HepG2 (cell line): Measurements from ENCODE around the gene NKD1. TPM values are rescaled to one million over a fixed set of nuclear protein-coding genes. Genes with fewer than 3 reads are reported as not detected.

Experiments used
- AGO1 ChIP-seq: fragments of 200-400 bp; formaldehyde crosslinking; IDR thresholded peaks from 2 replicates; pipeline ENCODE4 v1.6.1; 2017; ENCODE audit warnings: mild to moderate bottlenecking, low read depth, low read length, moderate library complexity; ENCODE audit not compliant: poor library complexity, severe bottlenecking
- ELF1 ChIP-seq: sonication (generic); formaldehyde crosslinking; IDR thresholded peaks from 2 replicates; pipeline ENCODE4 v1.4.0; 2020; ENCODE audit warnings: missing genetic modification reagents
- EP300 ChIP-seq, 3 experiments: sonication (generic) in 1 of 3; formaldehyde crosslinking in 1 of 3; IDR thresholded peaks; 2 replicates each; pipeline versions ENCODE4 v1.5.1 to v1.6.1; 2011 to 2020; ENCODE audit warnings: low read depth in 2 of 3, low read length in 2 of 3, borderline replicate concordance in 1 of 3, improper control_type of control experiment in 1 of 3, mild to moderate bottlenecking in 1 of 3, missing genetic modification reagents in 1 of 3, moderate library complexity in 1 of 3
- FOSL2 ChIP-seq: sonication (generic); formaldehyde crosslinking; IDR thresholded peaks from 2 replicates; pipeline ENCODE4 v1.4.0; 2020; ENCODE audit warnings: missing genetic modification reagents
- JUND ChIP-seq: sonication (generic); formaldehyde crosslinking; IDR thresholded peaks from 2 replicates; pipeline ENCODE4 v1.8.0; 2022; ENCODE audit warnings: mild to moderate bottlenecking, missing genetic modification reagents
- KAT8 ChIP-seq: IDR thresholded peaks from 2 replicates; pipeline ENCODE4 v1.6.1; 2016; ENCODE audit warnings: missing genetic modification reagents, missing compliant biosample characterization
- KLF13 ChIP-seq: sonication (generic); formaldehyde crosslinking; IDR thresholded peaks from 2 replicates; pipeline ENCODE4 v1.4.0; 2020; ENCODE audit warnings: mild to moderate bottlenecking, missing genetic modification reagents
- MTF2 ChIP-seq: sonication (generic); formaldehyde crosslinking; IDR thresholded peaks from 2 replicates; pipeline ENCODE4 v1.5.0; 2020; ENCODE audit warnings: missing genetic modification reagents, borderline replicate concordance
- MXI1 ChIP-seq: IDR thresholded peaks from 3 replicates; pipeline ENCODE4 v1.6.1; 2012; ENCODE audit warnings: low read depth, low read length, inconsistent platforms, borderline replicate concordance
- REXO4 ChIP-seq: sonication (generic); formaldehyde crosslinking; IDR thresholded peaks from 2 replicates; pipeline ENCODE4 v1.8.0; 2022; ENCODE audit warnings: missing genetic modification reagents, mild to moderate bottlenecking, borderline replicate concordance
- TGIF2 ChIP-seq: IDR thresholded peaks from 2 replicates; pipeline ENCODE4 v1.6.1; 2016; ENCODE audit warnings: control low read depth, missing compliant biosample characterization
- TOPORS ChIP-seq: sonication (generic); formaldehyde crosslinking; IDR thresholded peaks from 2 replicates; pipeline ENCODE4 v1.8.0; 2023; ENCODE audit warnings: mild to moderate bottlenecking, missing genetic modification reagents
- TRIM24 ChIP-seq: sonication (generic); formaldehyde crosslinking; IDR thresholded peaks from 2 replicates; pipeline ENCODE4 v1.8.0; 2022; ENCODE audit warnings: mild to moderate bottlenecking, missing genetic modification reagents
- ZNF17 ChIP-seq: sonication (generic); formaldehyde crosslinking; IDR thresholded peaks from 2 replicates; pipeline ENCODE4 v1.5.0; 2020; ENCODE audit warnings: mild to moderate bottlenecking, missing genetic modification reagents
- ZNF543 ChIP-seq: sonication (generic); formaldehyde crosslinking; IDR thresholded peaks from 2 replicates; pipeline ENCODE4 v1.4.0; 2020; ENCODE audit warnings: mild to moderate bottlenecking, missing genetic modification reagents
- polyA plus RNA-seq, 8 experiments: library from polyadenylated mRNA; depleted of rRNA in 3 of 8; stranded (reverse) in 7 of 8; unstranded in 1 of 8; fragments of >200 nt; fragmentation: Illumina TruSeq in 4 of 8; extraction: Trizol in 4 of 8; gene quantifications; 2 replicates each; pipeline versions ENCODE4 v1.2.1 to v1.2.3, GENCODE V29; 2011 to 2016; ENCODE audit warnings: low read depth in 4 of 8, missing spikeins in 1 of 8, mixed read lengths in 1 of 8; ENCODE audit not compliant: insufficient read depth in 1 of 8
- total RNA-seq, 5 experiments: library from RNA; depleted of rRNA; stranded (reverse); fragments of >200 nt; fragmentation: Illumina TruSeq; extraction: Trizol; gene quantifications; 2 replicates each; pipeline ENCODE4 v1.2.3, GENCODE V29; 2016; ENCODE audit warnings: low read depth in 1 of 5
- TF ChIP-seq, protein P1 (sequence below): sonication (generic); formaldehyde crosslinking; IDR thresholded peaks from 2 replicates; pipeline ENCODE4 v1.5.1; 2020; ENCODE audit warnings: mild to moderate bottlenecking, missing genetic modification reagents
- TF ChIP-seq, protein P2 (sequence below): sonication (generic); formaldehyde crosslinking; IDR thresholded peaks from 2 replicates; pipeline ENCODE4 v1.4.0; 2020; ENCODE audit warnings: missing genetic modification reagents
- TF ChIP-seq, protein P3 (sequence below): sonication (generic); formaldehyde crosslinking; IDR thresholded peaks from 2 replicates; pipeline ENCODE4 v1.5.0; 2020; ENCODE audit warnings: missing genetic modification reagents, mild to moderate bottlenecking, borderline replicate concordance
- TF ChIP-seq, protein P4 (sequence below): sonication (generic); formaldehyde crosslinking; IDR thresholded peaks from 2 replicates; pipeline ENCODE4 v1.4.0; 2020; ENCODE audit warnings: missing genetic modification reagents
- TF ChIP-seq, protein P5 (sequence below): sonication (generic); formaldehyde crosslinking; IDR thresholded peaks from 2 replicates; pipeline ENCODE4 v1.4.0; 2020; ENCODE audit warnings: mild to moderate bottlenecking, missing genetic modification reagents

NKD1 gene
- total and polyA plus RNA-seq, 2 of the 13 experiments (the other 11 are each of a cell fraction or from before 2014, with no cell fraction given) = 70.4 to 121 TPM

DNA sequence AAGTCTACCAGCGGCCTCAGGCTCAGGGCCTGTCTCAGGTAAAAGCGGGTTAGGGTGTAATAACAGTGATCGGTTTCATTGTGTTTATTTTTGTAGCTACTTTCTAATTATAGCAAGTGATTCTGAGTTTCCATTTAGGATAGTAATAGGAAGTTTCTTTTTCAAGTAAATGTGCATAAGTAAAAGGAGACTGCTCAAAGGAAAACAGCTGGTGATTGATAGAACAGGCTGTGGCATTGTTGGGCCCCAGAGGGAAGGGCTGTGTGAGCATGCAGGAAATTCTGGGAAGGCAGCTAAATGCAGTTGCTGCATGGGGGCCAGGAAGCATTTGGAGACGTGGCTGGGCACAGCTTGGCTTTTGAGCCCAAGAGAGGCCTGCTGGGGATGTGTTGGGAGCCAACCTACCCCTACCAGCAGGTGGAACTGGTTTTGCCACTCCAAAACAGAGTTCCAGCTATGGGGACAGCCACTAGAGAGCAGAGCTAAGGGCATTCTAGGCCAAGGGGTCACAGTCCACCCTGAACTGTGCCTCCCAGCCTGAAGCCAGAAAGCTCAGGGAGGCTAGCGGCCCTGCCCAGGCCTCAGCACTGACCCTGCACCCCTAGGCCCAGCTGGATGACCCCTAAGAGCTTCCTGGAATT, 120.3 kb downstream of the NKD1 start (continued):
- TF ChIP-seq, protein P1, sequence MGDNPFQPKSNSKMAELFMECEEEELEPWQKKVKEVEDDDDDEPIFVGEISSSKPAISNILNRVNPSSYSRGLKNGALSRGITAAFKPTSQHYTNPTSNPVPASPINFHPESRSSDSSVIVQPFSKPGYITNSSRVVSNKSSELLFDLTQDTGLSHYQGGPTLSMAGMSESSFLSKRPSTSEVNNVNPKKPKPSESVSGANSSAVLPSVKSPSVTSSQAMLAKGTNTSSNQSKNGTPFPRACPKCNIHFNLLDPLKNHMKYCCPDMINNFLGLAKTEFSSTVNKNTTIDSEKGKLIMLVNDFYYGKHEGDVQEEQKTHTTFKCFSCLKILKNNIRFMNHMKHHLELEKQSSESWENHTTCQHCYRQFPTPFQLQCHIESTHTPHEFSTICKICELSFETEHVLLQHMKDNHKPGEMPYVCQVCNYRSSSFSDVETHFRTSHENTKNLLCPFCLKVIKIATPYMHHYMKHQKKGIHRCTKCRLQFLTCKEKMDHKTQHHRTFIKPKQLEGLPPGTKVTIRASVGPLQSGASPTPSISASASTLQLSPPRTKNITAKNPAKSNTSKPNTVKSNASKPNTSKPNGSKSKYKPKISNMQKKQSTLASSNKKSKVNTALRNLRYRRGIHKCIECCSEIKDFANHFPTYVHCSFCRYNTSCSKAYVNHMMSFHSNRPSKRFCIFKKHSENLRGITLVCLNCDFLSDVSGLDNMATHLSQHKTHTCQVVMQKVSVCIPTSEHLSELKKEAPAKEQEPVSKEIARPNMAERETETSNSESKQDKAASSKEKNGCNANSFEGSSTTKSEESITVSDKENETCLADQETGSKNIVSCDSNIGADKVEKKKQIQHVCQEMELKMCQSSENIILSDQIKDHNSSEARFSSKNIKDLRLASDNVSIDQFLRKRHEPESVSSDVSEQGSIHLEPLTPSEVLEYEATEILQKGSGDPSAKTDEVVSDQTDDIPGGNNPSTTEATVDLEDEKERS (CRISPR knock-in tag) = no peak; the same call in 1 of the 2 replicates
- TF ChIP-seq MTF2 (CRISPR knock-in tag) (no peak), FOSL2 (0 out of 2 replicates have a peak, but pooled peaks have one; percentile 14), MXI1 (no peak), ELF1 (CRISPR knock-in tag) (no peak), TRIM24 (no peak), KAT8 (CRISPR knock-in tag) (peak; percentile 29; the same call in 1 of the 2 replicates), TOPORS (CRISPR knock-in tag) (peak; percentile 69; the same call in 1 of the 2 replicates), ZNF17 (CRISPR knock-in tag) (no peak), KLF13 (CRISPR knock-in tag) (no peak), ZNF543 (CRISPR knock-in tag) (peak; percentile 53; the same call in 1 of the 2 replicates), TGIF2 (CRISPR knock-in tag) (no peak), EP300 (IDR thresholded peaks at IDR 0.05; ENCODE audit: low read depth in 2 of 2, low read length in 2 of 2) (no peak), EP300 (CRISPR knock-in tag; IDR thresholded peaks at IDR 0.05; ENCODE audit: borderline replicate concordance) (no peak), JUND (CRISPR knock-in tag) (peak; percentile 38; the same call in 1 of the 2 replicates), REXO4 (CRISPR knock-in tag) (no peak), AGO1 (no peak)
- TF ChIP-seq, protein P2, sequence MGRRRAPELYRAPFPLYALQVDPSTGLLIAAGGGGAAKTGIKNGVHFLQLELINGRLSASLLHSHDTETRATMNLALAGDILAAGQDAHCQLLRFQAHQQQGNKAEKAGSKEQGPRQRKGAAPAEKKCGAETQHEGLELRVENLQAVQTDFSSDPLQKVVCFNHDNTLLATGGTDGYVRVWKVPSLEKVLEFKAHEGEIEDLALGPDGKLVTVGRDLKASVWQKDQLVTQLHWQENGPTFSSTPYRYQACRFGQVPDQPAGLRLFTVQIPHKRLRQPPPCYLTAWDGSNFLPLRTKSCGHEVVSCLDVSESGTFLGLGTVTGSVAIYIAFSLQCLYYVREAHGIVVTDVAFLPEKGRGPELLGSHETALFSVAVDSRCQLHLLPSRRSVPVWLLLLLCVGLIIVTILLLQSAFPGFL (CRISPR knock-in tag) = no peak
- TF ChIP-seq, protein P3, sequence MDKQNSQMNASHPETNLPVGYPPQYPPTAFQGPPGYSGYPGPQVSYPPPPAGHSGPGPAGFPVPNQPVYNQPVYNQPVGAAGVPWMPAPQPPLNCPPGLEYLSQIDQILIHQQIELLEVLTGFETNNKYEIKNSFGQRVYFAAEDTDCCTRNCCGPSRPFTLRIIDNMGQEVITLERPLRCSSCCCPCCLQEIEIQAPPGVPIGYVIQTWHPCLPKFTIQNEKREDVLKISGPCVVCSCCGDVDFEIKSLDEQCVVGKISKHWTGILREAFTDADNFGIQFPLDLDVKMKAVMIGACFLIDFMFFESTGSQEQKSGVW (CRISPR knock-in tag) = no peak
- TF ChIP-seq, protein P4, sequence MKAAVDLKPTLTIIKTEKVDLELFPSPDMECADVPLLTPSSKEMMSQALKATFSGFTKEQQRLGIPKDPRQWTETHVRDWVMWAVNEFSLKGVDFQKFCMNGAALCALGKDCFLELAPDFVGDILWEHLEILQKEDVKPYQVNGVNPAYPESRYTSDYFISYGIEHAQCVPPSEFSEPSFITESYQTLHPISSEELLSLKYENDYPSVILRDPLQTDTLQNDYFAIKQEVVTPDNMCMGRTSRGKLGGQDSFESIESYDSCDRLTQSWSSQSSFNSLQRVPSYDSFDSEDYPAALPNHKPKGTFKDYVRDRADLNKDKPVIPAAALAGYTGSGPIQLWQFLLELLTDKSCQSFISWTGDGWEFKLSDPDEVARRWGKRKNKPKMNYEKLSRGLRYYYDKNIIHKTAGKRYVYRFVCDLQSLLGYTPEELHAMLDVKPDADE (CRISPR knock-in tag) = no peak
- TF ChIP-seq, protein P5, sequence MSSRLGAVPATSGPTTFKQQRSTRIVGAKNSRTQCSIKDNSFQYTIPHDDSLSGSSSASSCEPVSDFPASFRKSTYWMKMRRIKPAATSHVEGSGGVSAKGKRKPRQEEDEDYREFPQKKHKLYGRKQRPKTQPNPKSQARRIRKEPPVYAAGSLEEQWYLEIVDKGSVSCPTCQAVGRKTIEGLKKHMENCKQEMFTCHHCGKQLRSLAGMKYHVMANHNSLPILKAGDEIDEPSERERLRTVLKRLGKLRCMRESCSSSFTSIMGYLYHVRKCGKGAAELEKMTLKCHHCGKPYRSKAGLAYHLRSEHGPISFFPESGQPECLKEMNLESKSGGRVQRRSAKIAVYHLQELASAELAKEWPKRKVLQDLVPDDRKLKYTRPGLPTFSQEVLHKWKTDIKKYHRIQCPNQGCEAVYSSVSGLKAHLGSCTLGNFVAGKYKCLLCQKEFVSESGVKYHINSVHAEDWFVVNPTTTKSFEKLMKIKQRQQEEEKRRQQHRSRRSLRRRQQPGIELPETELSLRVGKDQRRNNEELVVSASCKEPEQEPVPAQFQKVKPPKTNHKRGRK (CRISPR knock-in tag) = no peak
